Glomerular visceral epithelial cell (primary cell): ENCODE data around the gene TEDC2.

Experiments used
- DNase-seq: peaks from one replicate; pipeline ENCODE4 v3.0.0-alpha.2; 2016; ENCODE audit errors: extremely low spot score

The TEDC2 gene

GRCh38 chr16:2513405-2514332 is 53.8 kb downstream of the TEDC2 start, which contains the start of gene ATP6V0C:
TSS of gene ATP6V0C (plus strand) at chr16:2513952. CDS start at chr16:2514104, 152 bp downstream.
- peak; percentile 91 for DNase-seq
